Hepatocyte (in vitro differentiated cells): ENCODE results near the gene TFEB. TPM values are rescaled to one million over a fixed set of nuclear protein-coding genes. Genes with fewer than 3 reads are reported as not detected.

ENCODE experiments used
- DNase-seq: peaks from one replicate; pipeline ENCODE4 v3.0.0-alpha.2; 2016; ENCODE audit warnings: low spot score
- H2AFZ ChIP-seq: fragments of 200-600 bp; sonication (generic); 2 replicates; pipeline ENCODE4 v1.6.0; 2016; ENCODE audit warnings: antibody characterized with exemption, mild to moderate bottlenecking
- H3K27ac ChIP-seq: fragments of 200-600 bp; sonication (generic); 2 replicates; pipeline ENCODE4 v1.5.1; 2016; ENCODE audit warnings: mild to moderate bottlenecking
- H3K27me3 ChIP-seq: fragments of 200-600 bp; sonication (generic); 2 replicates; pipeline ENCODE4 v1.6.1; 2016
- H3K36me3 ChIP-seq: fragments of 200-600 bp; sonication (generic); replicated peaks from 2 replicates; pipeline ENCODE4 v1.5.1; 2016; ENCODE audit warnings: low read depth; ENCODE audit not compliant: insufficient read depth
- H3K4me1 ChIP-seq: fragments of 200-600 bp; sonication (generic); 2 replicates; pipeline ENCODE4 v1.5.1; 2016; ENCODE audit warnings: mild to moderate bottlenecking, moderate library complexity; ENCODE audit not compliant: insufficient read depth
- H3K4me2 ChIP-seq: fragments of 200-600 bp; sonication (generic); 2 replicates; pipeline ENCODE4 v1.6.0; 2016
- H3K4me3 ChIP-seq: fragments of 200-600 bp; sonication (generic); 2 replicates; pipeline ENCODE4 v1.5.1; 2016; ENCODE audit warnings: mild to moderate bottlenecking
- H3K79me2 ChIP-seq: fragments of 200-600 bp; sonication (generic); 2 replicates; pipeline ENCODE4 v1.6.0; 2017; ENCODE audit warnings: mild to moderate bottlenecking
- H3K9me2 ChIP-seq: fragments of 200-600 bp; sonication (generic); replicated peaks from 2 replicates; pipeline ENCODE4 v1.6.0; 2017; ENCODE audit warnings: mild to moderate bottlenecking; ENCODE audit not compliant: insufficient read depth
- H3K9me3 ChIP-seq: fragments of 200-600 bp; sonication (generic); 2 replicates; pipeline ENCODE4 v1.5.1; 2016; ENCODE audit warnings: low read depth, mild to moderate bottlenecking
- H4K20me1 ChIP-seq: fragments of 200-600 bp; sonication (generic); 2 replicates; pipeline ENCODE4 v1.6.0; 2016; ENCODE audit warnings: mild to moderate bottlenecking; ENCODE audit not compliant: insufficient read depth, poor library complexity, severe bottlenecking
- CTCF ChIP-seq: fragments of 200-600 bp; sonication (generic); IDR thresholded peaks from 2 replicates; pipeline ENCODE4 v1.5.1; 2016; ENCODE audit warnings: antibody characterized with exemption, mild to moderate bottlenecking; ENCODE audit not compliant: poor library complexity
- EZH2 ChIP-seq: fragments of 200-600 bp; sonication (generic); IDR thresholded peaks from 2 replicates; pipeline ENCODE4 v1.6.1; 2016; ENCODE audit warnings: antibody characterized with exemption, mild to moderate bottlenecking, borderline replicate concordance
- EZH2phosphoT487 ChIP-seq: fragments of 200-600 bp; sonication (generic); IDR thresholded peaks from one replicate; pipeline ENCODE4 v1.6.1; 2018; ENCODE audit warnings: antibody characterized with exemption, mild to moderate bottlenecking, low read depth, moderate library complexity; ENCODE audit not compliant: unreplicated experiment, severe bottlenecking
- WGBS: methylation state at CpG from one replicate; pipeline ENCODE4 v1.1.6; 2016; ENCODE audit warnings: low lambda C conversion rate; ENCODE audit errors: missing lambda C conversion rate; 5-methylcytosine and 5-hydroxymethylcytosine counted together
- polyA plus RNA-seq: library from polyadenylated mRNA; unstranded; fragments of >200 nt; fragmentation: Nextera tagmentation; extraction: Ambion mirVana; gene quantifications from 2 replicates; pipeline ENCODE4 v1.2.1, GENCODE V29; 2016
- total RNA-seq: library from RNA; depleted of rRNA; stranded (reverse); fragments of >200 nt; gene quantifications from 2 replicates; pipeline ENCODE4 v1.2.3, GENCODE V29; 2014

The TFEB gene
- total and polyA plus RNA-seq, 2 experiments from 2014 or later = 14.2 to 32.7 TPM

- H4K20me1 ChIP-seq = peaks cover 12% of the 10 kb centered on the region
These were observed 82.3 kb downstream of the TFEB start for GRCh38 chr6:41652866-41653652.

GRCh38 chr6:41651962-41652657 lies 83.3 kb downstream of the TFEB start:
- DNase-seq = no peak
- no peak for TF ChIP-seq EZH2
- TF ChIP-seq EZH2phosphoT487 = no peak
- TF ChIP-seq CTCF = no peak

More at GRCh38 chr6:41652866-41653652, 82.3 kb downstream of the TFEB start:
- 77% methylated on average over 32 of the region's 32 CpGs for WGBS
- Histone ChIP-seq H3K9me3 (no peaks in the 10 kb centered on the region), H3K4me3 (no peak overlapping the region), H2AFZ (no peak overlapping the region), H3K27ac (peak overlapping the region; percentile 89), H3K79me2 (no peaks in the 10 kb centered on the region), H3K36me3 (no peaks in the 10 kb centered on the region), H3K9me2 (no peaks in the 10 kb centered on the region), H3K4me2 (no peak overlapping the region), H3K4me1 (peaks cover 43% of the 10 kb centered on the region), H3K27me3 (no peaks in the 10 kb centered on the region)
- no peak for TF ChIP-seq EZH2
- TF ChIP-seq CTCF = no peak
- no peak for TF ChIP-seq EZH2phosphoT487
- DNase-seq = peak; percentile 53

GRCh38 chr6:41651246-41651961 lies 84.0 kb downstream of the TFEB start:
- TF ChIP-seq CTCF (no peak), EZH2phosphoT487 (no peak), EZH2 (no peak)
- H3K79me2 ChIP-seq = no peaks in the 10 kb centered on the region
- no peaks in the 10 kb centered on the region for H3K27me3 ChIP-seq
- H3K9me2 ChIP-seq = no peaks in the 10 kb centered on the region
- H3K9me3 ChIP-seq = no peaks in the 10 kb centered on the region
- no peak overlapping the region for H3K4me3 ChIP-seq
- 83% methylated on average over 11 of the region's 11 CpGs for WGBS
- peaks cover 39% of the 10 kb centered on the region for H3K4me1 ChIP-seq
- H3K36me3 ChIP-seq = no peaks in the 10 kb centered on the region
- DNase-seq = no peak
- peaks cover 18% of the 10 kb centered on the region for H4K20me1 ChIP-seq
- H3K4me2 ChIP-seq = no peak overlapping the region
- H3K27ac ChIP-seq = no peak overlapping the region
- H2AFZ ChIP-seq = no peak overlapping the region

More at GRCh38 chr6:41651962-41652657, 83.3 kb downstream of the TFEB start:
- Histone ChIP-seq H3K79me2 (no peaks in the 10 kb centered on the region), H3K27me3 (no peaks in the 10 kb centered on the region), H3K4me3 (no peak overlapping the region), H3K9me3 (no peaks in the 10 kb centered on the region), H3K4me2 (no peak overlapping the region), H3K4me1 (peaks cover 43% of the 10 kb centered on the region), H3K27ac (no peak overlapping the region), H4K20me1 (peaks cover 13% of the 10 kb centered on the region), H3K9me2 (no peaks in the 10 kb centered on the region), H2AFZ (no peak overlapping the region), H3K36me3 (no peaks in the 10 kb centered on the region)
- 94% methylated on average over 14 of the region's 14 CpGs for WGBS
